ENCODE results near the gene SLC28A1.

Gene SLC28A1

DNA sequence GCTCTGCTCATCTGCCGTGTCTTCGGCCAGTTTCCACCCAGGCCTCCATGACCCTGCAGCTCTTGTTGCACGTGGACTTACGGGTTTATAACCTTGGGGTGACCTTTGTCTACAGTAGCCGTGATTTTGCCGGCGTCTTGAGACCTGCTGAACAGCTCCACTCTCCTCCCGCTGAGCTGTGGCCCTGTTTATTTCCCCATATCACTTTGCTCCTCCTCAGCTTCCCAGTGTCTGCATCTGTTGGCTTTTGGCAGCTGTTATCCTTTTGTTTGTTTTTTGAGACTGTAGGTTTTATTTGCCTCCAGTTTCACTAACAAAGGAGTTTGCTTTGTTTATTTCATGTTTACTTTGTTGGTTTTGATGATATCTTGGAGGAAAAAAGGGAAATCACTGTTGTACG is 29.3 kb upstream of the SLC28A1 start:
- TF ChIP-seq, protein P1, sequence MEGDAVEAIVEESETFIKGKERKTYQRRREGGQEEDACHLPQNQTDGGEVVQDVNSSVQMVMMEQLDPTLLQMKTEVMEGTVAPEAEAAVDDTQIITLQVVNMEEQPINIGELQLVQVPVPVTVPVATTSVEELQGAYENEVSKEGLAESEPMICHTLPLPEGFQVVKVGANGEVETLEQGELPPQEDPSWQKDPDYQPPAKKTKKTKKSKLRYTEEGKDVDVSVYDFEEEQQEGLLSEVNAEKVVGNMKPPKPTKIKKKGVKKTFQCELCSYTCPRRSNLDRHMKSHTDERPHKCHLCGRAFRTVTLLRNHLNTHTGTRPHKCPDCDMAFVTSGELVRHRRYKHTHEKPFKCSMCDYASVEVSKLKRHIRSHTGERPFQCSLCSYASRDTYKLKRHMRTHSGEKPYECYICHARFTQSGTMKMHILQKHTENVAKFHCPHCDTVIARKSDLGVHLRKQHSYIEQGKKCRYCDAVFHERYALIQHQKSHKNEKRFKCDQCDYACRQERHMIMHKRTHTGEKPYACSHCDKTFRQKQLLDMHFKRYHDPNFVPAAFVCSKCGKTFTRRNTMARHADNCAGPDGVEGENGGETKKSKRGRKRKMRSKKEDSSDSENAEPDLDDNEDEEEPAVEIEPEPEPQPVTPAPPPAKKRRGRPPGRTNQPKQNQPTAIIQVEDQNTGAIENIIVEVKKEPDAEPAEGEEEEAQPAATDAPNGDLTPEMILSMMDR (conservative IDR thresholded peaks at IDR 0.05; ENCODE audit: control insufficient read depth, insufficient read depth, low read depth, low read length) = no peak
- DNase-seq (ENCODE audit: low read depth) = no peak

DNA sequence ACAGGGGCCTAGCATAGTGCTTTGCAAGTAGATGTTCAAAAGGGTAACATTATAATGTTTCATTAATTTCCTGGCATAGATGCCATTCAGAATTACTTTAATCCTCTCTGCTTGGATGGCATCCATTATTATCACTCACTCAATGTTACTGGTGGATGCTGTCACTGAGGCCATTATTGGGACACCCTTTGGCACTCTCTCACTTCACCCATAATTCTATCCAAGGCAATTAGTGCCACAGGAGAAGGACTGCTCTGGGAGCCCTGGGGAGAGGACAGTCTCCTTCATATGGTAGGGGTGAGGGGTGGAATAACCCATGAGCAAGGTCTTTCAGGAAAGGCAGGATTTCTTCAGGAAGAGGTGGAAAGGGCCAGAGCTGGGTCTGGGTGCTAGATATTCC is 28.7 kb upstream of the SLC28A1 start:
- H3K4me3 ChIP-seq (ENCODE audit: control insufficient read depth, low read depth, low read length) = no peak overlapping the region
- TF ChIP-seq, protein P1 (conservative IDR thresholded peaks at IDR 0.05; ENCODE audit: control insufficient read depth, insufficient read depth, low read depth, low read length) = no peak
- no peak for DNase-seq (ENCODE audit: low read depth)

More for the DNA sequence above, 29.3 kb upstream of the SLC28A1 start:
- H3K4me3 ChIP-seq (ENCODE audit: control insufficient read depth, low read depth, low read length) = no peak overlapping the region

DNA sequence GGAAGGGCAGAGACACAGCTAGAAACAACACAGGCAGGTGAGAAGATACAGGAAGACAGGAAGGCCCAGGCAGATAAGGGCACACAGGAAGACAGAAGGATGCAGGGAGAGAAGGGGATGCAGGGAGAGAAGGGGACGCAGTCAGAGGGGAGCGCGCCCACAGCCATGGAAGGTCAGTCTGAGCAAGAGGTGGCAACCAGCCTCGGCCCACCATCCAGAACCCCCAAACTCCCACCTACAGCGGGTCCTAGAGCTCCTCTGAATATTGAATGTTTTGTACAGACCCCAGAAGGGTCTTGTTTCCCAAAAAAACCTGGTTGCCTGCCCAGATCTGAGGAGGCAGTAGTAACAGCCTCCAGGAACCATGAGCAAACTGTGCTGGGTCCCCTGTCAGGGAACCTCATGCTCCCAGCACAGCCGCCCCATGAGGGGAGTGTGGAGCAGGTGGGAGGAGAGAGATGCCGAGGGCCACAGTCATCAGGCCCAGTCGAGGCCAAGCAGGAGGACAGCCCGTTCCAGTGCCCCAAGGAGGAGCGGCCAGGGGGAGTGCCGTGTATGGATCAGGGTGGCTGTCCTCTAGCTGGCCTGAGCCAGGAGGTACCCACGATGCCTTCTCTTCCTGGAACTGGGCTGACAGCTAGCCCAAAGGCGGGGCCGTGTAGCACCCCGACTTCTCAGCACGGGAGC is 27.6 kb upstream of the SLC28A1 start:
- DNase-seq (ENCODE audit: low read depth) = no peak
- no peak overlapping the region for H3K4me3 ChIP-seq (ENCODE audit: control insufficient read depth, low read depth, low read length)
- TF ChIP-seq, protein P1 (conservative IDR thresholded peaks at IDR 0.05; ENCODE audit: control insufficient read depth, insufficient read depth, low read depth, low read length) = no peak

DNA sequence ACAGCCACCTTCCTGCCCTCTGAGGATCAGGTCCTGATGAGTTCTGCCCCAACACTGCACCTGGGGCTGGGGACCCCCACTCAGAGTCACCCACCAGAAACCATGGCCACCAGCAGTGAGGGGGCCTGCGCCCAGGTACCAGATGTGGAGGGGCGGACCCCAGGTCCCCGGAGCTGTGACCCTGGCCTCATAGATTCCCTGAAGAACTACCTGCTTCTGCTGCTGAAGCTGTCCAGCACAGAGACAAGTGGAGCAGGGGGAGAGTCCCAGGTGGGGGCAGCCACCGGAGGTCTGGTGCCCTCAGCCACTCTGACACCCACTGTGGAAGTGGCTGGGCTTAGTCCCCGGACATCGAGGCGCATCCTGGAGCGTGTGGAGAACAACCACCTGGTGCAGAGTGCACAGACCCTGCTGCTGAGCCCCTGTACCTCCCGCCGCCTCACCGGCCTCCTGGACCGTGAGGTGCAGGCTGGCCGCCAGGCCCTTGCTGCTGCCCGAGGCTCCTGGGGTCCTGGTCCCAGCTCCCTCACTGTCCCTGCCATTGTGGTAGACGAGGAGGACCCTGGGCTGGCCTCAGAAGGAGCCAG is 27.0 kb upstream of the SLC28A1 start:
- H3K4me3 ChIP-seq (ENCODE audit: control insufficient read depth, low read depth, low read length) = no peak overlapping the region
- TF ChIP-seq, protein P1 (conservative IDR thresholded peaks at IDR 0.05; ENCODE audit: control insufficient read depth, insufficient read depth, low read depth, low read length) = no peak
- DNase-seq (ENCODE audit: low read depth) = no peak

DNA sequence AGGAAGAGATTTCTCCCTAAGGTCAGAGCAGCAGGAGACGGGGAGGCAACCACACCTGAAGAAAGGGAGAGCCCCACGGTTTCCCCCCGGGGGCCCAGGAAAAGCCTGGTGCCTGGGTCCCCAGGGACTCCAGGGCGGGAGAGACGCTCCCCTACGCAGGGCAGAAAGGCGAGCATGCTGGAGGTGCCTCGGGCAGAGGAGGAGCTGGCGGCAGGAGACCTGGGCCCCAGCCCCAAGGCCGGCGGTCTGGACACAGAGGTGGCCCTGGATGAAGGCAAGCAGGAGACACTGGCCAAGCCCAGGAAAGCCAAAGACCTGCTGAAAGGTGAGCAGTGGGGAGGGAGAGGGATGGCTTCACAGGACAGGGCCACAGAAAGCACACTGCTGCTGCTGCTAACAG is 26.2 kb upstream of the SLC28A1 start:
- H3K4me3 ChIP-seq (ENCODE audit: control insufficient read depth, low read depth, low read length) = no peak overlapping the region
- TF ChIP-seq, protein P1 (conservative IDR thresholded peaks at IDR 0.05; ENCODE audit: control insufficient read depth, insufficient read depth, low read depth, low read length) = no peak
- no peak for DNase-seq (ENCODE audit: low read depth)

DNA sequence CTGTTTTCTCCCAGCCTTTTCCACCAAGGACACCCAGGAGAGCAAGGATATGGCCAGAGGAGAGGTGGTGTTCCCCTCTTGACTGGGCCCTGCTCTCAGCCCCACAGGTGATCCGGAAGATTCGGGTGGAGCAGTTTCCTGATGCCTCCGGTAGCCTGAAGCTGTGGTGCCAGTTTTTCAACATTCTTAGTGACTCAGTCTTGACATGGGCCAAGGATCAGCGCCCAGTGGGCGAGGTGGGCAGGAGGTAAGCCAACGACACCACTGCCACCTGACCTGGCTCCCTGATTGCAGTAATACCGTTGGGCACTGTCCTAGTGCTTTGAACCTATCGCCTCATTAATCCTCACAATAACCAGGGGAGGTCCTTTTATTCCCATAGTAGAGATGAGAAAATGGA is 25.3 kb upstream of the SLC28A1 start:
- H3K4me3 ChIP-seq (ENCODE audit: control insufficient read depth, low read depth, low read length) = no peak overlapping the region
- TF ChIP-seq, protein P1 (conservative IDR thresholded peaks at IDR 0.05; ENCODE audit: control insufficient read depth, insufficient read depth, low read depth, low read length) = no peak
- no peak for DNase-seq (ENCODE audit: low read depth)

Measured in fibroblast of mammary gland (primary cell).